ENCODE data around the gene ALAS1.

Gene ALAS1

GRCh38 chr3:52220380-52221026, 22.5 kb downstream of the ALAS1 start:
- in situ Hi-C loops (cut with MboI; ENCODE audit: low sequenced_read_pairs), result no loop called here

- in situ Hi-C loops (cut with MboI; ENCODE audit: low sequenced_read_pairs), result no loop called here
These were observed 23.2 kb downstream of the ALAS1 start for GRCh38 chr3:52221141-52221562.

- in situ Hi-C loops (cut with MboI; ENCODE audit: low sequenced_read_pairs), result no loop called here
These were observed 23.8 kb downstream of the ALAS1 start for GRCh38 chr3:52221563-52222318.

GRCh38 chr3:52222319-52223221, 24.6 kb downstream of the ALAS1 start:
- in situ Hi-C loops (cut with MboI; ENCODE audit: low sequenced_read_pairs), result no loop called here

- in situ Hi-C loops (cut with MboI; ENCODE audit: low sequenced_read_pairs), result no loop called here
These were observed 25.8 kb downstream of the ALAS1 start for GRCh38 chr3:52223449-52224408.

GRCh38 chr3:52225452-52226228, 27.7 kb downstream of the ALAS1 start, which contains the start of gene TLR9:
Gene TLR9 (minus strand): TSS chr3:52225645. CDS start chr3:52225529, 116 bp downstream.
- in situ Hi-C loops (cut with MboI; ENCODE audit: low sequenced_read_pairs), result no loop called here

- in situ Hi-C loops (cut with MboI; ENCODE audit: low sequenced_read_pairs), result no loop called here
These were observed 28.4 kb downstream of the ALAS1 start for GRCh38 chr3:52226229-52226817.

- in situ Hi-C loops (cut with MboI; ENCODE audit: low sequenced_read_pairs), result no loop called here
These were observed 29.2 kb downstream of the ALAS1 start for GRCh38 chr3:52227117-52227516.

- in situ Hi-C loops (cut with MboI; ENCODE audit: low sequenced_read_pairs), result no loop called here
These were observed 29.8 kb downstream of the ALAS1 start for GRCh38 chr3:52227766-52228165.

- in situ Hi-C loops (cut with MboI; ENCODE audit: low sequenced_read_pairs), result no loop called here
These were observed 30.3 kb downstream of the ALAS1 start for GRCh38 chr3:52228266-52228665.

- in situ Hi-C loops (cut with MboI; ENCODE audit: low sequenced_read_pairs), result no loop called here
These were observed 30.9 kb downstream of the ALAS1 start for GRCh38 chr3:52228751-52229291.

GRCh38 chr3:52229656-52230055, 31.7 kb downstream of the ALAS1 start:
- in situ Hi-C loops (cut with MboI; ENCODE audit: low sequenced_read_pairs), result loop anchor here (10.0 kb wide), 1 partner anchor 115 kb away; no protein-coding TSS in a partner anchor

- in situ Hi-C loops (cut with MboI; ENCODE audit: low sequenced_read_pairs), result loop anchor here (10.0 kb wide), 1 partner anchor 114 kb away; no protein-coding TSS in a partner anchor
These were observed 32.5 kb downstream of the ALAS1 start for GRCh38 chr3:52230461-52230860.

GRCh38 chr3:52230889-52231499, 33.0 kb downstream of the ALAS1 start:
- in situ Hi-C loops (cut with MboI; ENCODE audit: low sequenced_read_pairs), result loop anchor here (10.0 kb wide), 1 partner anchor 114 kb away; no protein-coding TSS in a partner anchor

GRCh38 chr3:52231502-52232278, 33.7 kb downstream of the ALAS1 start:
- in situ Hi-C loops (cut with MboI; ENCODE audit: low sequenced_read_pairs), result loop anchor here (10.0 kb wide), 1 partner anchor 113 kb away; no protein-coding TSS in a partner anchor

- in situ Hi-C loops (cut with MboI; ENCODE audit: low sequenced_read_pairs), result loop anchor here (10.0 kb wide), 1 partner anchor 112 kb away; no protein-coding TSS in a partner anchor
These were observed 34.5 kb downstream of the ALAS1 start for GRCh38 chr3:52232279-52233107.

All from HL-60/S4 (cell line).